Right atrium auricular region (tissue), 2 donors: ENCODE results near the gene GRB10. TPM values are rescaled to one million over a fixed set of nuclear protein-coding genes. Genes with fewer than 3 reads are reported as not detected.

ENCODE experiments used
- DNase-seq: peaks from one replicate; pipeline ENCODE4 v3.0.0-alpha.2; 2019; ENCODE audit warnings: low spot score
- H3K27ac ChIP-seq, 2 donors: fragments of 200-600 bp; sonication (generic); 1 replicate in 1 of 2; 2 replicates in 1 of 2; pipeline ENCODE4 v1.5.1; 2016 to 2019
- H3K27me3 ChIP-seq, 2 donors: fragments of 200-600 bp; sonication (generic); one replicate each; pipeline versions ENCODE4 v1.5.1 to v1.6.0; 2017 to 2019
- H3K36me3 ChIP-seq: fragments of 200-600 bp; sonication (generic); one replicate; pipeline ENCODE4 v1.5.1; 2016
- H3K4me1 ChIP-seq, 2 donors: fragments of 200-600 bp; sonication (generic); one replicate each; pipeline versions ENCODE4 v1.5.1 to v1.6.0; 2017 to 2019
- H3K4me3 ChIP-seq, 2 donors: fragments of 200-600 bp; sonication (generic); 1 replicate in 1 of 2; 2 replicates in 1 of 2; pipeline ENCODE4 v1.5.1; 2017 to 2019; ENCODE audit warnings: mild to moderate bottlenecking in 1 of 2, moderate library complexity in 1 of 2
- H3K9me3 ChIP-seq, 2 donors: fragments of 200-600 bp; sonication (generic); one replicate each; pipeline ENCODE4 v1.5.1; 2019
- total RNA-seq, 2 donors: library from RNA; depleted of rRNA; stranded (reverse); fragments of >200 nt; gene quantifications; one replicate each; pipeline ENCODE4 v1.1.0, GENCODE V29; 2016
- TF ChIP-seq, protein P1 (sequence below), 2 donors: fragments of 200-600 bp; sonication (generic); IDR thresholded peaks; one replicate each; pipeline ENCODE4 v1.5.1; 2019; ENCODE audit warnings: antibody characterized with exemption in 2 of 2

GRB10 gene
- total RNA-seq, 2 donors from 2014 or later = 36.5 to 39.0 TPM

DNA sequence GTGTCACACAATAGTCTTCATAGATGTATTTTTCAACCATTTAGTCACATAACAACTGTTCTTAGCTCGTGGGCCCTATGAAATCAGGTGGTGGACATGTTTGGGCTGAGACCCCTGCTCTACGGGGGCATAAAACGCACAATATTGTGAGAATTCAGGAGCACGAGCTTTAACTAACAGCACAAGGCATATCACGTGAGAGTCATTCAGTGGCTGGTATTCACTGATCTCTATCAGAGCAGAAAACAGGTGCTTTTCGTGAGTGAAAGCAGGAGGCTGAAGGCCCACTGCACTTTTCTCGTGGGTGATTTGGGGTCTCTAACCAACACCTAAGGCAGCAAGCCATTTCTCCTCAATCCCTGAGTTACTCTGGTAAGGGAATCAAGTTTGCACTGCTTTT is 42.8 kb upstream of the GRB10 start:
- no peaks in the 10 kb centered on the region for H3K36me3 ChIP-seq
- DNase-seq = no peak
- TF ChIP-seq, protein P1, sequence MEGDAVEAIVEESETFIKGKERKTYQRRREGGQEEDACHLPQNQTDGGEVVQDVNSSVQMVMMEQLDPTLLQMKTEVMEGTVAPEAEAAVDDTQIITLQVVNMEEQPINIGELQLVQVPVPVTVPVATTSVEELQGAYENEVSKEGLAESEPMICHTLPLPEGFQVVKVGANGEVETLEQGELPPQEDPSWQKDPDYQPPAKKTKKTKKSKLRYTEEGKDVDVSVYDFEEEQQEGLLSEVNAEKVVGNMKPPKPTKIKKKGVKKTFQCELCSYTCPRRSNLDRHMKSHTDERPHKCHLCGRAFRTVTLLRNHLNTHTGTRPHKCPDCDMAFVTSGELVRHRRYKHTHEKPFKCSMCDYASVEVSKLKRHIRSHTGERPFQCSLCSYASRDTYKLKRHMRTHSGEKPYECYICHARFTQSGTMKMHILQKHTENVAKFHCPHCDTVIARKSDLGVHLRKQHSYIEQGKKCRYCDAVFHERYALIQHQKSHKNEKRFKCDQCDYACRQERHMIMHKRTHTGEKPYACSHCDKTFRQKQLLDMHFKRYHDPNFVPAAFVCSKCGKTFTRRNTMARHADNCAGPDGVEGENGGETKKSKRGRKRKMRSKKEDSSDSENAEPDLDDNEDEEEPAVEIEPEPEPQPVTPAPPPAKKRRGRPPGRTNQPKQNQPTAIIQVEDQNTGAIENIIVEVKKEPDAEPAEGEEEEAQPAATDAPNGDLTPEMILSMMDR (IDR thresholded peaks at IDR 0.05) = no peak
- H3K27me3 ChIP-seq = no peaks in the 10 kb centered on the region
- peaks cover 0 to 8% of the 10 kb centered on the region in 2 donors for H3K4me1 ChIP-seq
- H3K27ac ChIP-seq = no peak overlapping the region
- no peaks in the 10 kb centered on the region for H3K9me3 ChIP-seq
- H3K4me3 ChIP-seq = no peak overlapping the region

DNA sequence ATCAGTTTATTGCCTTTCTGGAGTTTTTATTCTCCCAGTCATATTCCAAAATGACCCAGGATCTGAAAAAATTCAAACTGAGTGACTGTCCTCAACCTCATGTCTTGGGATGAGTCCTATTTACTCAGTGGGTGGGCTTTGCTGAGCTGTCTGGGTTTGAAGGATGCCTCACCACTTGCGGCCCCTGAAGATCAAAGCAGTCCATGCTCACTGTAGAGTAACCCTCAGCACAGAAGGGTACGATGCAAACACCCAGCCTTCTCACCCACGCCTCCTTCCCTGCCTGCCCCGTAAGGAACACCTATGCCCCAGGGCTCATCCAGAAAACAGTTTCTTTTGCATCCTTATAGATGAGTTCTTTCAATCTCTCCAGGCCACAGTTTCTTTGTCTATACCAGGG is 42.2 kb upstream of the GRB10 start:
- no peaks in the 10 kb centered on the region for H3K27me3 ChIP-seq
- H3K9me3 ChIP-seq = no peaks in the 10 kb centered on the region
- TF ChIP-seq, protein P1 (IDR thresholded peaks at IDR 0.05) = no peak
- H3K4me1 ChIP-seq = peaks cover 0 to 8% of the 10 kb centered on the region in 2 donors
- no peak overlapping the region for H3K27ac ChIP-seq
- H3K4me3 ChIP-seq = no peak overlapping the region
- DNase-seq = no peak
- no peaks in the 10 kb centered on the region for H3K36me3 ChIP-seq

DNA sequence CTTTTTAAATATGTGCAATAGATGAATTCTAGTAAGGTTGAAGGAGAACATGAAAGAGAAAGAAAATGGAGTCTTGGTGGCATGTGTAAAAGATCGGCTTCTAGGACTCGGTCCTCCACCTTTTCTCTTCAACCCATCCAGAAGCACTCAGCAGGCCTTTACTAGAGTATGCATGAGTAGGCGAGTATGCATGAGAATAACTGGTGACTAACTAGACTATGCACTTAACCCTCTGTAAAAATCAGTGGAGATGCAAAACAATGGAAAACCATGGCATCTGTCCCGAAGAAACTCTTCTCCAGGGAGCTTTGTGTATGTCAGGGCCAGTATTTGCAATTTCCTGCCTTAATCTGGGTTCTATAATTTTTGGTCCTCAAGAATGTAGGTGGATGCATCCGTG is 40.0 kb upstream of the GRB10 start:
- H3K4me3 ChIP-seq = no peak overlapping the region
- H3K9me3 ChIP-seq = no peaks in the 10 kb centered on the region
- TF ChIP-seq, protein P1 (IDR thresholded peaks at IDR 0.05) = no peak
- peaks cover 0 to 8% of the 10 kb centered on the region in 2 donors for H3K4me1 ChIP-seq
- H3K36me3 ChIP-seq = no peaks in the 10 kb centered on the region
- no peaks in the 10 kb centered on the region for H3K27me3 ChIP-seq
- H3K27ac ChIP-seq = no peak overlapping the region
- no peak for DNase-seq

DNA sequence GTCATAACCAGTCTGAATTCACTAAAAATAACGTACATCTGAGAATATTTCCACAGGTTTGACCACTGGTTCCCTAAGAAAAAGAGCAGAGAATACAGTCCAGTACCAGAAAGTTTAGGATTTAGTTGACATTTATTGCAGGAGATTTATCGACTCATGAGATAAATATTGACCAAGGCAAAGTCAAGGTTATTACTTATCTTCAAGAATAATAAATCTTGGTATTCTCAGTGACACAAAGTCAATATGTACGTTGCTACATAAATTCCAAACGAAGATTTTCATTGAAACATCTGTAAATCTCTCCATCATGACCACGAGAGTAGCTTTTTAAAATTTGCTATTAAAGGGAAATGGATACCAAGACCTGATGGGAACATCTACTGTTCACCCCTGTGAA is 39.4 kb upstream of the GRB10 start:
- Histone ChIP-seq H3K27ac (no peak overlapping the region), H3K4me1 (peaks cover 0 to 6% of the 10 kb centered on the region in 2 donors), H3K27me3 (no peaks in the 10 kb centered on the region), H3K4me3 (no peak overlapping the region), H3K9me3 (no peaks in the 10 kb centered on the region), H3K36me3 (no peaks in the 10 kb centered on the region)
- TF ChIP-seq, protein P1 (IDR thresholded peaks at IDR 0.05) = no peak
- DNase-seq = no peak

DNA sequence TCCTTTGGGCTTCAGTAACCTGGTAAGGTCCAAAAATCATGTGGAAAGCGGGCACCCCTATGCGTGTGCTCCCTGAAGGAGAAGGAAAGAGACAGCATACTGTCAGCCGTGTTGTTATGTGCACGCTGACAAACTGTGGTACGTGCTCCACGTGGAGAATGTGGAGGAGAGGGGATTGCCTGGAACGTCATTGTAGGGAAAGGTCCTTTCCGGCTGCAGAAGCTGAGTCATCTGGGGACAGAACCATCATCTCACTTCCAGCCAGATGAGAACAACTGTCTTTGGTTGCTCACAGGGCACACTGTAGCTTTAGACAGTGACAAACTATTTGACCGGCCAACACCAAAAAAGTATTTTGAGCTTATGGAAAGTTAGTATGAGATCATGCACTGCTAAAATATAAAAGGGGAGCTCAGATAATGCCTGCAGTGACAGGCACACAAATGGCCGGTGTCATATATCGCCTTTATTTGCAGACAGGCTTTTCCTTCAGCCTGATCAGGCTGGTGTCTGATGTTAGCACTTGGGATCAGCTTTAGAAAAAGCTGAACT is 38.8 kb upstream of the GRB10 start:
- Histone ChIP-seq H3K27ac (no peak overlapping the region), H3K27me3 (no peaks in the 10 kb centered on the region), H3K4me3 (no peak overlapping the region), H3K36me3 (no peaks in the 10 kb centered on the region), H3K4me1 (peaks cover 0 to under 1% of the 10 kb centered on the region in 2 donors), H3K9me3 (no peaks in the 10 kb centered on the region)
- TF ChIP-seq, protein P1 (IDR thresholded peaks at IDR 0.05) = no peak
- DNase-seq = no peak

DNA sequence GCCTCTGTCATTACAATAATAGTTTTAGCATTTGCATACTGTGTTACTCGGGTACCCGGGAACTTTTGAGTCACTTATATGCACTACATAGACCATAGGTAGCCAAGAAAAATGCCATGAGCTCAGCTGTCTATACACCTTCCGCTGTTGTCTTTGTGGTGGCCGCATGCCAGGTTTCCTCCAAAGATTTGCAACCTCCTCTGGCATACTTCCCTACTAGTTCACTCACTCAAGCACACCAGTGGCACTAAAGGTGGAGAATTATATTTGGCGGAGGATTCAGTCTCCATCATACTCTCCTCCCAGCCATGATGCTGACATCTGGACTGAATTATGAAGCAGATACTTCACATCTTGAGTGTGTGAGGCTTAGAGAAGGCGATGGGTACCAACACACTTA is 35.6 kb upstream of the GRB10 start:
- no peak for DNase-seq
- Histone ChIP-seq H3K36me3 (no peaks in the 10 kb centered on the region), H3K27ac (no peak overlapping the region), H3K9me3 (no peaks in the 10 kb centered on the region), H3K4me3 (no peak overlapping the region), H3K4me1 (peaks cover 0 to under 1% of the 10 kb centered on the region in 2 donors), H3K27me3 (no peaks in the 10 kb centered on the region)
- TF ChIP-seq, protein P1 (IDR thresholded peaks at IDR 0.05) = no peak
